Adipose tissue (tissue), 3 donors: ENCODE measurements around the gene HORMAD2. TPM values are rescaled to one million over a fixed set of nuclear protein-coding genes. Genes with fewer than 3 reads are reported as not detected.
"Not testable (repeated sequence)": the region's sequence is repeated elsewhere in the genome, so short reads cannot be mapped to it uniquely, and the experiment has no call there.

ENCODE experiments used
- H3K27ac ChIP-seq: one replicate; pipeline ENCODE4 v1.5.1; 2013; ENCODE audit warnings: low read depth, low read length
- WGBS, 3 donors: extraction: QIAGEN DNeasy Blood & Tissue Kit; methylation state at CpG; one replicate each; pipeline ENCODE4 v1.1.7; 2013; 5-methylcytosine and 5-hydroxymethylcytosine counted together
- polyA plus RNA-seq, 3 donors: library from polyadenylated mRNA; stranded (reverse); fragments of 200-250 nt; gene quantifications; one replicate each; pipeline ENCODE4 v1.2.3, GENCODE V29; 2013
- donor health status: healthy with polysubstance abuse.
- donor health status: Bipolar disorder and iron deficiency.
- donor health status: healthy.

Gene HORMAD2
- polyA plus RNA-seq, 3 donors, result 0.03 to 0.22 TPM; not detected in 1

DNA sequence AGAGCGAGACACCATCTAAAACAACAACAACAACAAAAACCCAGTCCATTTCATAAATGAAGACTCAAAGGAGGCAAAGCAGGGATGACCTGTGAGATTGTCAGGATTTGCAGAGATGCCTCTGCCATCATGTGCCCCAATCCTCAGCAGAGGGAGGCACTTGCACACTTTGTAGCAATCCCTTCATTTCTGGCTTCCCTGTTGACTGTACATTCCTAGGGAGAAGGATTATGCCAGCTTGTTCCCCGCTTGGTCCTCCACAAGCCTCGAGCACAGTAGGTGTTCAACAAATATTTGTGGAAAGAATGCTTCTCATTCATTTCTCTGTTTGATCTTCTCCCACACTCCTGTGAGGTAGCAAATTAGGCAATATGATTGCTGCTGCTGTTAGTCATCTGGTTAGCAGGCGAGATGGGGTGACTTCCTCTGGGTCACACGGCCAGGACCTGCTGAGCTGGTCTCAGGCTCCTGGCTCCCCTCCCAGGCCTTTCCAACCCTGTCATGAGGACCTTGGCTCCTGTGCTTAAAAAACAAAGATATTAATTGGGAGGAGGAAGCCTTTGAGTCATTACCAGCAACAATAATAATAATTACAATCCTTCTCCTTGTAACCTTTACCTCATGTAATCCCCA, 132.2 kb downstream of the HORMAD2 start:
- 40 to 48% (median 47%) methylated on average over 5 of the region's 5 CpGs for WGBS, 3 donors
- H3K27ac ChIP-seq, result no peak overlapping the region

DNA sequence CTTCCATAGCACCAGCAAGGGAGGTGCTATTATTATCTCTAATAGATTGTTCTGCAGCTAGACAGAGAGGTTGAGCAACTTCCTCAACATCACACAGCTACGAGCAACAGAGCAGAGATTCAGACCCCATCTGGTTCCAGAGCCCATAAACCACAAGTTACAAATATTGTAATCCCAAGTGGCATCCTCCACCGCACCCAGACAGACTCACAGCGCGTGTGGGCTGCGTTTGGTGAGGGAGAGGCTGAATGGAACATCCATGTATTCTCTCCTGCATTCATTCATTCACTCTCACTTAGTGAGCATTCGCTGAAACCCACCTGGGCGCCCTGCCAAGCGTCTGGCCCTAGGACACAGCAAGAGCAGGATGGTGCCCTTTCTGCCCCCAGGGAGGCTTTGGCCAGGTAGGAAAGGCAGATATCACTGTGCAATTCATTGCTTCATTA, 132.8 kb downstream of the HORMAD2 start:
- WGBS, 3 donors, result 48 to 72% (median 50%) methylated on average over 8 of the region's 8 CpGs
- H3K27ac ChIP-seq, result no peak overlapping the region

DNA sequence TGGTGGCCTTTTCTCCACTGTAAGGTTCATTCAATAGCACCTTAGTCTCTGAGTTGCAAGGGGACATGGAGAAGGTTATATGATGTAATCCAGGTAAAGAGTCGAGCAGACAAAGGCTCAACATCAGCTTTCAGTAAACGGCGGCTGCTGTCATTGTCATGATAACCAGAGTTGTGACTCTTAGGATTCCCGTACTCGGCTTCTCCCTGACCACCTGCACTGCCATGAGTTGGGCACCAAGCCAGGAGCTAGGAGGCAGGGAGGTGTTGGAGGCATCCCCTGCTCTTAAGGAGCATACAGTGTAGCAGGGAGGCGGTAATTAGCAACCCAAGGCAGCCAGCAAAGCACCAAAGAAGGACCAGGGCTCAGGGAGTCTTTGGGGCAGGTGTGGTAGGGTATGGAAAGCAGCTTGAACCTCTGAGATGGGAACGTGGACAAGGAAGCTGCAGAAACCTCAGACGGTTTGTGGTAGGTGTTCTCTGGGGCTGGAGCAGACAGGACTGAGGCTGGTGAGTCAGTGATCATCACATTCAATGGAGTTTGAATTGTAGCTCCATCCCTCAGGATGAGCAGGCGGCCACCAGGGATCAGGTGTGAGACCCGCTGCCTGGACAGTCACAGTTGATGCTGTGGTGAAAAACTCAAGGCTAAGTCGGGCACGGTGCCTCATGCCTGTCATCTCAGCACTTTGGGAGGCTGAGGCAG, 134.6 kb downstream of the HORMAD2 start:
- WGBS, 3 donors, result 63 to 77% (median 73%) methylated on average over 12 of the region's 12 CpGs

DNA sequence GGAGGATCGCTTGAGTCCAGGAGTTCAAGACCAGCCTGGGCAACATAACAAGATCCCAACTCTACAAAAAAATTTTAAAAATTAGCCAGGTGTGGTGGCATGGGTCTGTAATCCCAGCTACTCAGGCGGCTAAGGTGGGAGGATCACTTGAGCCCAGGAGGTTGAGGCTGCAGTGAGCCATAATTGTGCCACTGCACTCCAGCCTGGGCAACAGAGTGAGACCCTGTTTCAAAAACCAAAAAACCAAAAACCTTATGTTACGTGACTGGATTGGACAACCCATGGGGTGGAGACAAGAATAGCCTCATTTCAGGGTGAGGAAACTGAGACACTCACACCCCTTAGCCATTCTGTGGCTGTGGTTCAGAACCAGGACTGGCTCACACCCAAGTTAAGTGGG, 136.0 kb downstream of the HORMAD2 start:
- not testable (repeated sequence) for H3K27ac ChIP-seq
- WGBS, 3 donors, result 93 to 97% (median 96%) methylated on average over 3 of the region's 3 CpGs

More for the DNA sequence above, 134.6 kb downstream of the HORMAD2 start:
- H3K27ac ChIP-seq, result no peak overlapping the region

DNA sequence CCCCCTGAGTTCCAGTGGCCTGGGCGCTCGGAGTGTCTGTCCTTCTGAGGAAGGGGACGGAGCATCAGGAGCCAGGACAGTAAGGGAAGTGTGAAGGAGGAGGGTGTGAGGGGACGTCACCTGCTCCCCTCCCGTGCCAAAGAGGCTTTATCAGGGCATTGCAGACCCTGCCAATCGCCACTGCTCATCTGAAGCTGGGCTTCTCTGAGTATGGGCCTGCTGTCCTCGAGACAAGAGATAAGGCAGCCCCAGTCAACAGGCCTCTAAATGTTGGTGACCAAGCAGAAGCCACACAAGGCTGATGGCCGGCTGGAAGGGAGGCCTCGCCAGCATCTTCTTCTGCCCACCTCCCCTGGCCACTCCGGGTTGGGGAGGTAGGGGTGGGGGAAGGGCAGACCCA, 136.4 kb downstream of the HORMAD2 start:
- WGBS, 3 donors, result 80 to 83% (median 81%) methylated on average over 10 of the region's 10 CpGs
- no peak overlapping the region for H3K27ac ChIP-seq

DNA sequence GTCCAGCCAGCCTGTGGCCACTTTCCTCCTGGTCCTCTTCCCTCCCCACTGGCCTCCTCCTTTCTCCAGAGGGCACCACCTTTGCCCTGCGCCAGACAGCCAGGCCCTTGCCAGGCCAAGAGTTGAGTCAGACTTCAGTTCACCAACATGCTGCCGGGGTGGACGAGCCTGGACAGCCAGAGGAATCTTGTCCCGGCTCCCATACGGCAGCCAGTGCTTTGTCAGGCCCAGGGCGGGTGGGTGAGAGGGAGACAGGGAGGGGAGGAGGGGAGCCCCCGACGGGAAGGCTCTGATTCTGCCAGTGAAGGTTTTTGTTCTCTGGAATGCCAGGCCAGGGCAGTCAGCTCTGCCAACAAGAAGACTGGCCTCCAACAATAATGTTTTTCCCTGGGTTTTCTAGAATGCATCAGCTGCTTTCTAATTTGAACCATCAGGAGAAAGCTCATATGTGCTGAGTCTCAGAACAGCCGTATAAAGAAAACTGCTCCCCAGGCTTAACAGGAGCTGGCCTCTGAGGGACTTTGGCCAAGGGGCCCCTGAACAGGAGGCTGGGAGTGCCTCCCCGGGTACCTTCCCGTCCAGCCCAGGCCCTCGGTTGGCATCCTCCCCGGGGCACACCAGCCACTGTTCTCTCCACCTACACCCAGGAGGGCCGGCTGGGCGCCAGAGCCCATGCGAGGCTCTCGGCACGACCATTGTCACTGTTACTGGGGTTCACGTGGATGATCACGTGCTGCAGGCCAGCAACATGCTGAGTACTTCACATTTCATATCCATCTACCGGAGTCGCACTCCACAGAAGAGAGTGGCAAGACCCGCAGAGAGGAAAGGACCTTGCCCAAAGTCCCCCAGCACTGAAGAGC, 137.7 kb downstream of the HORMAD2 start:
- no peak overlapping the region for H3K27ac ChIP-seq
- 83 to 85% (median 83%) methylated on average over 23 of the region's 23 CpGs for WGBS, 3 donors

DNA sequence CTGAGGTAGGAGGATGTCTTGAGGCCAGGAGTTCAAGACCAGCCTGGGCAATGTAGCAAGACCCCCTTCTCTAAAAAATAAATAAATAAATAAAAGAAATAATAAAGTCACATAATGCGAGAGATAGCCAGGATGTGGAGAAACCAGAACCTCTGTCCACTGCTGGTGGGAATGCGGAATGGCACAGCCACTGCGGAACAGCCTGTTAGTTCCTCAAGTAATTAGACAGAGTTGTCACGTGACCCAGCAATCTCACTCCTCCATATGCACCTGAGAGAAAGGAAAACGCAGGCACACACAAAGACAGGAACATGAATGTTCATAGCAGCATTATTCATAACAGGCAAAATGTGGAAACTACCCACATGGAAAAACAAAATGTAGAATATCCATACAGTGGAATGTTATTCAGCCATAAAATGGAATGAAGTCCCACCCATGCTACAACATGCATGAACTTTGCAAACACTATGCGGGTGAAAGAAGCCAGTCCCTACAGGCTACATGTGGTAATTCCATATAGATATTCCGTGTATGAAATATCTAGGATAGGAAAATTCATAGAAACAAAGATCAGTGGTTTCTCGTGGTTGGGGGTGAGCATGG, 138.9 kb downstream of the HORMAD2 start:
- 83 to 90% (median 84%) methylated on average over 8 of the region's 8 CpGs for WGBS, 3 donors

DNA sequence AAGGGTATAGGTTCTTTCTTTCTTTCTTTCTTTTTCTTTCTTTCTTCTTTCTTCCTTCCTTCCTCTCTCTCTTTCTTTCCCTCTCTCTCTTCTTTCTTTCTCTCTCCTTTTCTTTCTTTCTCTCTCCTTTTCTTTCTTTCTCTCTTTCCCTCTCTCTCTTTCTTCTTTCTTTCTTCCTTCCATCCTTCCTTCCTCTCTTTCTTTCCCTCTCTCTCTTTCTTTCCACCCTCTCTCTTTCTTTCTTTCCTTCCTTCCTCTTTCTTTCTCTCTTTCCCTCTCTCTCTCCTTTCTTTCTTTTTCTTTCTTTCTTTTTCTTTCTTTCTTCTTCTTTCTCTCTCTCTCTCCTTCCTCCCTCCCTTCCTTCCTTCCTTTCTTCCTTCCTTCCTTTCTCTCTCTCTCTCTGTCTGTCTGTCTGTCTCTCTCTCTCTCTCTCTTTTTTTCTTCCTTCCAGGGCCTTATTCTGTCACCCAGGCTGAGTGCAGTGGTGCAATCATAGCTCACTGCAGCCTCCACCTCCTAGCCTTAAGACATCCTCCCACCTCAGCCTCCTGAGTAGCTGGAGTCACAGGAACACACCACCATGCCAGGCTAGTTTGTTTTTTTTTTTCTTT, 139.5 kb downstream of the HORMAD2 start:
- H3K27ac ChIP-seq, result no peak overlapping the region

More for the DNA sequence above, 138.9 kb downstream of the HORMAD2 start:
- H3K27ac ChIP-seq, result no peak overlapping the region

DNA sequence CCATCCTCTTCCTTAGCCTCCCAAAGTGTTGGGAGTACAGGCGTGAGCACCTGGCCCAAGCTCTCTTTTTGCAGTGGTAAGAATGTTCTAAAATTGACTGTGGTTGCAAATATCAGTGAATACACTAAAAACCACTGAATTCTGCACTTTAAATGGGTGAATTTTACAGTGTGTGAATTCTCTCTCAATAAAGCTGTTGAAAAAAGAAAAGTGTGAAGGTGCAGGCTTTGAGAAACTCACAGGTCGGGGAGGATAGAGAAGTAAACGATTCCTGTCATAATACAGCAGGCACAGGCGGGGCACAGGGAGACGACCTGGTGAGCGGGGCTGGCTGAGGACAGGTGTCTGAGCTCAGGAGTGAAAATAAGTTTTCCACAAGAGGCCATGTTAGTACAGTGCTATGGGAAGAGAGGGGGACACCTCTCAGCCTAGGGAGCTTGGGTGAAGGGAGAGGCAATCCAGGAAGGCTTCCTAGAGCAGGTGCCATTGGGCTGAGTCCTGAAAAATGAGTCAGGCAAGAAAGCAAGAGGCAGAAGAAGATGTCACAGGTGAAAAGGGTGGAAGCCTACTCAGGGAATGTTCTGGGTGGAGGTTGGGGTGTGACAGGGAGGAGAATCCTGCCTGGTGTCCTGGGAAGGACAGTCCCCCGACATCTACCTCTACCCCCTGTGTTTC, 140.2 kb downstream of the HORMAD2 start:
- no peak overlapping the region for H3K27ac ChIP-seq
- 74 to 78% (median 76%) methylated on average over 7 of the region's 7 CpGs for WGBS, 3 donors

DNA sequence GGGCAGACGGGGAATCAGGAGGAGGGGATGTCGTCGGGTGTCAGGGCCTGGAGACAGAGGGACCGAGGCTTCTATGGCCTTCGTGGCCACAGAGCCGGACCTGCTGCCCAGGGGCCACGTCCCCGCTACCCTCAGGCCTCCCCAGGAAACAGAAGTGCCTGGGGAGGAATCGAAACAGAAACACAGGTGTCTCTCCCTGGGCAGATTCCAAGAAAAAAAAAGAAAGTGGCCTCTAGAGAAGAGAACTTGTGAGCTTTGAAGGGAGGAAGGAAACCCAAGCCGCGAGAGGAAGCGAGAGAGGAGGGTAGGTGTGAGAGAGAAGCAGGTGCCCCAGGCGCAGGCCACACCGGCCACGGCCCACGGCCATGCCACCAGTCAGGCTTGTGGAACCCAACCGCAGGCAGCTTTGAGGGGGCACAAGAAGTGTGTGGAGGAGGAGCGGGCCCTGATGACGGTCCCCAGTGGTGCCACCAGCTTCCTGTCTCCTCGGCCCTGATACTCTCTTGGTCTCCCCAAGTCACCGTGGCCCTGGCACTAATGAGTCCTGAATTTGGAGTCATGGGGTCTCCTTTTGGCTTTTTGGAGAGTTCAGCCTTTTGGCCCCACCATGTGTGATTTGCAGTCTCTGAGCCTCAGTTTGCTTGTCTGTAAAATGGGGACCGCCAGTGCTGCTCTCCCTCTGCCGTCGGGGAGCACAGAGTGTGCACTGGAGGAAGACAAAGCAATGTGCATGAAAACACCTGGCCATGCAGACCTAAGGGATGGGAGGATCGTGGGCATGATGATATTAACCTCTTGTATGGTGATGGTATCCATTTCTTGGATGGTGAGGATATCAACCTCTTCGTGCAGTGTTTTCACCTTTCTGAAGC, 141.1 kb downstream of the HORMAD2 start:
- WGBS, 3 donors, result 54 to 74% (median 55%) methylated on average over 26 of the region's 26 CpGs
- no peak overlapping the region for H3K27ac ChIP-seq

DNA sequence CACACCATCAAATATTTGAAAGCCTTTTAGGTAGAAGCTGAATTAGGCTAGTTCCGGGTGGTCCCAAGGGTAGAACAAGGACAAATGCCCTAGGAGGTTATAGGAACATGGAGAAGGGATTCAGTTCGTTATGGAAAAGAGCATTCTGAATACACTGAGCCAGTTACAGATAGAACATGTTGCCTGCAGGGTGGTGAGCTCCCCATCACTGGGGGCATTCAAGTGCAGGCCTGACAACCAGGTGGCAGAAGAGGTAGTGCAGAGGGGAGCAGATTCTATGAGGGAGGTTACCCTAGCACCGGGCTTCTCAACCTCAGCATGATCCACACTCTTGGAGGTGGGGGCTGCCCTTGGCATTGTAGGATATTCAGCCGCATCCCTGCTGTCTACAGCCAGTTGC, 142.1 kb downstream of the HORMAD2 start:
- no peak overlapping the region for H3K27ac ChIP-seq
- 83 to 89% (median 87%) methylated on average over 4 of the region's 4 CpGs for WGBS, 3 donors

DNA sequence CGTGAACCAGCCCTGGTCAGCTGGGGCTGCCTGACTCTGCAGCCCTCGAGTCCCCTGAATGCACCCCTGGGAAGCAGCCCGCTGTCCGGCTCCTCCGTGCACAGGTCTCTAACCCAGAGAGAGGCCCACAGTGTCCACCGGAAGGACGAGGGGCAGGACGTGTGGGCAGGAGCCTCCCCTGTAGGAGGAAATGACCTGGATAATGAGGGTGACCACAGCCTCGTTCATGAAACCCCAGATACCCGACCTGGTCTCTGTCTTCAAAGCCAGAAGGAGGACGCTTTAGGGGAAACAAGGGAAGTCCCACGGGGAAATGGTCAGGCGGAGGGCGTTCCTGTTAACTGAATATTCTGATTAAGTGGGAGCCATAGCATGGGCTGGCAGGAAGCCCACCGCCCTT, 143.0 kb downstream of the HORMAD2 start:
- 40 to 54% (median 43%) methylated on average over 15 of the region's 15 CpGs for WGBS, 3 donors
- no peak overlapping the region for H3K27ac ChIP-seq

DNA sequence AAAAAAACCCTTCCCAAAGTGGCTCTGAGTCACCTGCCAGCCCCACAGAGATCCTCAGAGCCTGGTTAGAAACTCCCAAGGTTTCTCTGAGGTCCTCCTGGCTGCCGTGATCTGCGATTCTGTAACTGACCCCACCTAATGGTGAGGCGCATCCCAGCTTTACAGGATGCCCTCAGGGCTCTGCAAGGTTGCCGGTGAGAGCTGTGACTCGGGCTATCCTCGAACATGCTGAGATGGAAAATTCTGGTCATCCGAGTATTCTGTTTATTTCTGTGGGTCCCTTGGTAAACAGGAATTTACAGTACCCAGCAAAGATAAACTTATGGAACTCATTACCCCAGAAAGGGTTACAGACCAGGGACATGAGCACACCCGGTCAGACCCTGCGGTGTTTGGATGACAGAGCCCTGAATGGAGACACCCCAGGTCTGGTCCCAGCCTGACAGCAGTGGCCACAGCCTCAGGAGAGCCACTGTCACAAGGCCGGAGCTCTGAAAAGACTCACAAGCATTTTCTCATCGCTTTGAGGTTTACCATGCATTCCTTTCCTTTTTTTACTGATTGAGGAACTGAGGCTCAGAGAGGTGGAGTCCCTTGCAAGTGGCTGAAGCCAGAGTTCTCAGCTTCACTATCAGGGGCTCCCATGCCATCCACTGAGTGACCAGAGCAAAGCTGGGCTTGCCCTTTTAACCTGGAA, 144.0 kb downstream of the HORMAD2 start:
- 52 to 65% (median 54%) methylated on average over 11 of the region's 11 CpGs for WGBS, 3 donors

DNA sequence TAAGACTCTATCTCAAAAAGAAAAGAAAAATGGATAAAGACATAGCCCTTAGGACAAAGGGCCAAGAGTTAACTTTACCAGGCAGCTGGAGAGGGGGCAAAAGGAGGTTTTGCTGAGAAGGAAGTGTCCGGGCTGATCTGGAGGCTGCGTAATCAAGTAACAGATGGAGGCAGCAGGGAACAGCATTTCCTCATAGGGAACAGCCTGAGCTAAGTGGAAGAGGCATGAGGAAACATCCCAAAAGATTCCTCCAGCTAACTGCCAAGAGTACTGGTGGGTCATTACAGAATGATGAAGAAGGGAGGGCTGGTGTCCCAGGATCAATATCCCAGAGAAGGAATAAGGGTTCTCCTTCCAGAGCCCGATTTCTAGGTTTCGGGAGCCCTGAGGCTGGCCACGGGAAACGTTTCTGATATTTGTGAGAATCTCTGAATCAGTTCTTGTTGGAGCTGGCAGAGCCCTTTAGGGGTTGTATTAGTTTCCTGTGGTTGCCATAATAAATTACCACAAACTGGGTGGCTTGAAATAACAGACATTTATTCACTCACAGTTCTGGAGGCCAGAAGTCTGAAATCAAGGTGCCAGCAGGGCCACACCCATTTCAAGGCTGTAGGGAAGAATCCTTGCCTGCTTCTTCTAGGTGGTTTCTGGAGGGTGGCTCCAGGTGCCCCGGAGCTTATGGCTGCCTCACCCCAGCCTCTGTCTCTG, 145.1 kb downstream of the HORMAD2 start:
- whole genome bisulfite sequencing, 3 donors, result 82 to 90% (median 84%) methylated on average over 7 of the region's 7 CpGs

More for the DNA sequence above, 144.0 kb downstream of the HORMAD2 start:
- no peak overlapping the region for H3K27ac ChIP-seq

DNA sequence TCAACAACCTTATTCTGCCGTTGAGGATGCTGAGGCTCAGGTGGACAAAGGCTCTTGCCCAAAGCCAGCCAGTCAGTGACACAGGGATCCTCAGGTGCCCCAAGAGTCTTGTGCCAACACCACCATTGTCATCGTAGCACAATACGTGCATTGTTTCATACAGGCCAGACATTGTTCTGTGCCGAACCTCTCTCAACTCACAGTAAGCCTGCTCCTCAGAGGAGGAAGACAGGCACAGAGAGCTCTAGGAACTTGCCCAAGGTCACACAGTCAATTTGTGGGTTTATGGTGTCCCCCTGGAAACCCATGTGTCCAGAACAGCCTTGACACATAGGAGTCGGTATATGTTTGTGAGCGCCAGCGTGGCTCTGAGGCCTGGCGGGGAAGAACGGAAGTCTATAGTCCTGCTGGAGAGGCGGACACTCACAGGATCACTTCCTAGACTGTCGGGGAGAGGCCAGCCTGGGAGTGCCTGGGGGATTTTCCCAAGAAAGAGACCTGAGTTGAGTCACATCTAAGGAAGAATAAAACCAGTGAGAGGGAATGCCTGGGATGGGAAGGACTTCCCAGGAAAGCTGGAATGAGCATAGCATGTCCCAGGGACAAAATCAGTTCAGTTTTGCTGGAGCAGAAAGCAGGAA, 146.0 kb downstream of the HORMAD2 start:
- 80 to 84% (median 80%) methylated on average over 11 of the region's 11 CpGs for WGBS, 3 donors
- H3K27ac ChIP-seq, result no peak overlapping the region

More for the DNA sequence above, 145.1 kb downstream of the HORMAD2 start:
- H3K27ac ChIP-seq, result no peak overlapping the region
